HG02885 (cell line): ENCODE data around the gene EGFL6.
"Not testable (repeated sequence)": the region's sequence is repeated elsewhere in the genome, so short reads cannot be mapped to it uniquely, and the experiment has no call there.

Experiments used
- ATAC-seq: cut with Tn5 transposase; IDR thresholded peaks from one replicate; pipeline ENCODE4 v1.9.1; 2021; ENCODE audit warnings: mild to moderate bottlenecking; ENCODE audit not compliant: unreplicated experiment, poor library complexity

Gene EGFL6

DNA sequence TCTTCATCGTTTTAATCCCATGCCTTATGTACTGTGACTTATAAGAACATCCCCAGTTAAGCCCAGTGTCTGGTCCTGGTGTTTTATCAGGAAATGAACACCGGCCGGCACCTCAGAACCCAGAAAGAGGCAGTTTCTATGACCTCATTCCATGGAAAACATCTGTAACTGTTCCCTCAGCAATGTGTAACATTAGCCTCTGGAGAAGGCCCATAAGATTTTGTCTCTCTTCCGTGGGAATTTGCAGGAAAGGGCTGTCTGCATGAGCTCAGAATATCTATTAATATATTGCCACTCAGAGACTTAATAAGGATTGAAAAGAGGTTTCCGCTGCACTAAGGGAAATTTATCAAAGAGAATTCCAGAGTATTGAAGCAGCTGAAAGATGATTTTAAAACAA lies 80.4 kb downstream of the EGFL6 start:
- no peak for ATAC-seq

DNA sequence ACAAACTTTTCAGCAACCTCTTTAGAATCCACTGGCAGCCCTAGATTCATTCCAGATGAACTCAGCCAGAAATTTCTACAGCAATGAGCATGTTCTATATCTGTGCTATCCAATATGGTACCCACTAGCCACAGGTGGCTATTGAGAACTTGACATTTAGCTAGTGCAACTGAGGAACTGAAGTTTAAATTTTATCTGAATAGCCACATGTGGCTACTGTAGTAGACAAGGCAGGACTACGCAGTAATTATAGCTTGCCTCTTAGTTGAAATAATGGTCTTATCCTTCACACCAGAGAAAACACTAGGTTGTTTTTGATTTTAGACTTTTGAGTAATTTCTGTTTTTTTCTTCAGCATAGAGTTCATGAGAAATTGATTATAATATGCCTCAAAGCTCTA lies 80.9 kb downstream of the EGFL6 start:
- ATAC-seq = no peak

DNA sequence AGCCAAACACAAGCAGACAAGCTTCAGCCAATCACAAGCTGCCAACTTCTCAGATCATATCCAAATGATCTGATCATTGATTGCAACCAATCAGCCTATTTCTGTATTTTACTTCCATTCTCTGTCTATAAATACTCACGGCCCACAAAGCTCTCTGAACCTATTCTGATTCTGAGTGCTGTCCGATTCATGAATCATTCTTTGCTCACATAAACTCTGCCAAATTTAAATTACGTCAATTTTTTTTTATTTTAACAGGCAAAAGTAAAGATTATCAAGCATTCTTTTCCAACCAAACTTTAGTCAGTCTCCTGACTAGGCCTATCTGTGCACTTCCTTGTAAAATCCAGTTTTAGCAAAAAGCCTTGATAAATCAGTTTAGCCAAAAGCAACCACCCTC lies 81.7 kb downstream of the EGFL6 start:
- ATAC-seq = no peak

DNA sequence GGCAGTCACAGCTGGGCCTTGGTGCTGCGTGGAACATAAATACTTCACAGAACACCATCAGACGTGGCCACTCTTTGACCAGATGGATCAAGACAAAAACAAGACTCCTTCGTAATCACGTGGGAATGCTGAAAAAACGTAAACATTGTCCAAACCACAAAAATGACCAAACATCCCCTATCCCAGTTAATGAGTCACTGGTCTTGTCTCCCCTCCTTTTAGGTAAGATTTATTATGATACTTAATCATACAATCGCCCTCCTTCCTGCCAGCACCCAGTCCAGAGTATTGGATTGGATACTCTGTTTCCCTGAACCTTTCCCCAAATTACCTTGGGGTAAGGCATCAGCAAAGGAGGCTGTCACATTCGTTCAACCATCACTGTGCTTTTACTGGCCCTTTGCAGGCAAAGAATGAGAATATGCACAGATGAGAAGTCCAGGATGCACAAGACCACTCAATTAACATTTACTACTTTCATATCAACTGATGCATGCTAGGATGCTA lies 82.9 kb downstream of the EGFL6 start:
- ATAC-seq = no peak

DNA sequence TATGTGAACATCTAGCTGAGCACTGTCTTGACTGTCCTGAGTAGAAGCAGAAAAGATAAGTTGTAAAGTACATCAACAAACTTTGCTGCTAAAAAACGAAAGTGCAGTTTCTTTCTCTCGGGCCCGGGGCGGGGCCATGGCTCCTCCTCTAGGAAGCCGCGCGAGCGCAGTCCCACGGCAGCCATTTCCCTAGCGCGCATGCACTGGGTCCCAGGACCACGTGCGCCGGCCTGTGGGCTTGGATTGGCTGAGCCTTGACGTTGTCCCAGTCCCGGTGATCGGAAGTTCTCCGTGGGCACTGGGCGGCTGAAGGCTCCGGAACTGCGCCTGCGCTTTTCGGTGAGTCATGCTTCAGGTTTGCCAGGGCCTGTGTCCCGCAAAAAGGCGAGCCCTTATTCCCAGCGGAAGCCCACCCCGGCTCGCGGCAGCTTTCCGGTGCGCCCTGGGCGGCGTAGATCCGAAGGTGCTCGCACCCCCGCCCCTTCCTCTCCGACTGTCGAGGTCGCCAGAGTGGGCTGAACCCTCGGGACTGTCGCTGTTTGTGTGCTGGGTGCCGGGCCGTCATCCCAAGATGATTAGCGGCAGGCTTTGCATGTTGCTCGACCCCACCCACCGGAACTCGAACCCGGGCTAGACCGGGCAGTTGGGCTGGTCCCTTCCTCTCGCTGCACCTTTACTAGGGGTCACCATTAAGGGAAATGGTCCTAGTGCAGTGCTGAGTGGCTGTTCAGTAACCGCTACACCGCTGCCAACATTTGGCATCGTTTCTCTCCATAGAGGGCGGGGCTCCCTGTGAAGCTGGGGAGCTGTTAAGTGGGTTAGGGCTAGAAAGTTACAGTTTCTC lies 83.7 kb downstream of the EGFL6 start, which contains the start of gene TCEANC:
Gene TCEANC, plus strand, starts transcription at position 292 of the 844 bp plus-strand sequence. CDS start 9,368 bp downstream, outside the sequence.
- peak; percentile 97 for ATAC-seq

DNA sequence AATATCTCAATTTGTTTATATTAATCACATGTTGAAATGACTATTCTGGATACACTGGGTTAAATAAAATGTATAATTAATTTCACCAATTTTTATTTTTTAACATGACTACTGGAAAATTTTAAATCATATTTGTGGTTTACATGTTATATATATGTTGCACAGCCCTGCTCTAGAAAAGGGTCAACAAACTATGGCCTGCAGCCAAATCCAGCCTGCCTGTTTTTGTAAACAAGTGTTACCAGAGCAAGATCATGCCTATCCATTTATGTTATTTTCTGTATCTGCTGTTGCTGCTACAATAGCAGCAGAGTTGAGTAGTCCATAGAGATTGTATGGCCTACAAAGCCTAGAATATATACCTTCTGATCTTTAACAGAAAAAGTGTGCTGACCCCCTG lies 84.7 kb downstream of the EGFL6 start:
- ATAC-seq = no peak

DNA sequence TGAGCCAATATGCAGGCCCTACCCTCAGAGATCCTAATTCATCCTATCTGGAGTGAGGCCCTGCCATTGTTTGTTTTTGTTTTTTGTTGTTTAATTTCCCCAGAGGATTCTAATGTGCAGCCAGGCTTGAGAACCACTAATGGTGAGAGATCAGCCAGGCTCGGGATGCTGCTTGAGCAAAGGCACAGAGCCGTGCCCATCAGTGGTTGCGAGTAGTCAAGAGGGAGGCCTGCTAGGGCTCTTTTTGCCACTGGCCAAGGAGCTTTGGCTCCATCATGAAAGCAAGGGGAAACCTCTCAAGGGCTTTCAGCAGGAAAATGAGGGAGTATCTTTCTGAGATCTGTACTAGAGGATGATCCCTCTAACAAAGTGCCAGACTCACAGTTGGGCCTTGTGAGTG lies 86.3 kb downstream of the EGFL6 start:
- no peak for ATAC-seq

DNA sequence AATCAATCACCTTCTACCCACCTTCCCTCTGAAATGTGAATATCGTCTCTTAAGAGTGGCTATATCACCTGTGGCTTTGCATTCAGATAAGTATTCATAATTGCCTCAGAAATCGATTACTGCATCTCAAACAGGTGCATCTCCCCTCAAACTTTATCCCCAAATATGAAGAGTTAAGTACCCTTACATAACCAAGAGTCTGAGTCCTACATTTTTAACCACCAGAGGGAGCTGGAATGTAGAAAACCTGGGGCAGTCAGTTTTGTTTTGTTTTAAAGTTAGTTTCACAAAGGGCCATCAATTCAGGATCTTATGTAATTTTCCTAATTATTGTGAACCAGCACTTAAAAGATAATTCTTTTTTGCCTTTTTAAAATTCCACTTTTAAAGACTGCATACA lies 89.2 kb downstream of the EGFL6 start:
- no peak for ATAC-seq

DNA sequence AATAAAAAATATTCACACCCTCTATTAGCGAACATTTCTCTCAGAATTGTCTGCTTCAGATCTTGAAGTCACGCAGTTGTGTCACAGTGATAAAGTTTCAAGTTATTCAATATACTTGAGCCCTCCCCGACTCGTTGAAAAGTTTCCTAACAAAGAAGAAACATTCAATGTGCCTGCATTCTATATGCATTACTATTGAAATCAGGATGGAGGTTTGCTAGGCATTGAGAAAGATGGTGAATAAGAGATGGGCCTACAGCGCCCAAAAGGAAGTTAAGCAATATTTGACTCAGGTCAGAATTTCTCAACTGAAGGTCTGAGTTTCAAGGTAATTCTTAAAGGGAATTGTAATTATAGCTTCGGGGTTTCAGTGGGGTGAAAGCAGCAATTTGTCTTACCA lies 89.7 kb downstream of the EGFL6 start:
- ATAC-seq = no peak

DNA sequence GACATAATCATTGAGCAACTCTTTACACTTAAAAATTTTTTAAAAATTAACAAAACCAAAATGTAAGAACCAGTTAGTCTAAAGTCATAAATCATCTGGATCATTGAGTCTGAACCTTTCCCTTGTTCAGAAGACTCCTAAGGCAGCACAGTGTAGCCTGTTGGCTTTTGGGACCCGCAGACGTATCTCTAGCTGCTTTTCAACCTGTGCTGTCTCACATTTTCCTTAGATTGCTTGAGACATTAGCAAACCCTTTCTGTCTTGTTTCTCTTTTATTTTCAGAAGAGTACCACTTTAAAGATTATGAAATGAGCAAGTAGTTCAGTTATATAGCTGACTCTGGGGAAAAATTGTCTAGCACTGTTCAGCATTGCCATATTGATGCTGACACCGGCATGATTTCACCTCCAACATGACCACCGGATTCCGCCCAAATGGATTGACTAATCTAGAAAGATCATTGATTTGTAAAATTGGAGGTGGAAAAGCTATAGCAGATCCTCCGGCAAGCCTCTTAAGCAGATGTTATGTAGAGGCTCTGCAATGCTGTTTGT lies 92.4 kb downstream of the EGFL6 start:
- peak; percentile 33 for ATAC-seq

DNA sequence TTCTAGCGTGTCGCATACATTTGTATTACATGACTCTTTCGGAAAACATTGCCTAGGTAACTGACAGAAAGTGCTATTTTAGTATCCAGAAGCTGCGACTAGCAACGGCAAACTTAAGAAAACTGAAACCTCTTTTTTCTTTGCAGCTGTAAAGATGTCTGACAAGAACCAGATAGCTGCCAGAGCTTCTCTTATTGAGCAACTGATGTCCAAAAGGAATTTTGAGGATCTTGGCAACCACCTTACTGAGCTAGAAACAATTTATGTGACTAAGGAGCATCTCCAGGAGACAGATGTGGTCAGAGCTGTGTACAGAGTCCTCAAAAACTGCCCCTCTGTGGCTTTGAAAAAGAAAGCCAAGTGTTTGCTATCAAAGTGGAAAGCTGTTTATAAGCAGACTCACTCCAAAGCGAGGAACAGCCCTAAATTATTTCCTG lies 93.0 kb downstream of the EGFL6 start:
- peak; percentile 59 for ATAC-seq

DNA sequence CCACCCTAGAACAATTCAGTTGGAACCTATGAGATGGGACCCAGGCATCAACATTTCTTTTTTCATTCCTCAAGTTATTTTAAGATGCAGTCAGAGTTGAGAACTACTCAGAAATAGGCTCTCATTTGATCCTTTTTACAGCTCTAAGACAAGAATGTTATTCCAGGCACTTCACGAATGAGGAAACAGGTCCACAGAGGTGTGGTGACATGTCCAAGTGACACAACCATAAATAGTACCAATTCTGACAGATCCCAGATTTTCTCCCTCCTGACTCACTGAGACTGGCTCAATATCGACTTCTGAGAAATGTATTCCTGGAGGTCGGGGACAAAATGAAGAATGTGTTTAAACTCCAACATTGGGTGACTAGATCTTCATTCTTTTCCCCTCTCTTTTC lies 94.6 kb downstream of the EGFL6 start:
- ATAC-seq = no peak

DNA sequence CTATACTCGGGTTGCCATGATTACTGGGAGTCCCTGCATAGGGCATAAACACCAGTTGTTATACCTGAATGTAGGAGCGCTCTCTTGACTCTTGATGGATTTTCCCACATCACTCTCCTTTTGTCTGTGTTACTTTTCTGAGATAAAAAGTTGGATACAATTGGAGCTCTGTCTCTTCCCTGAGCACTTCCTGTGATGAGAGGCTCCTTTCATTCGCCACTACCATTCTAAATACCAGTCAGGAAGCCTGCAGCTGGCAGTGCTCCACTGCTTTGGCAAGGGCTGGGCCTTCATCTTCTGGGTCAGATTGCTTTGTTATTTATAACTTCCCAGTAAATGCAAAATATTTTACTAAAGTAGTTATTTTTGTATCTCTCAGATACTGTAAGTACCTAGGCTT lies 97.4 kb downstream of the EGFL6 start:
- no peak for ATAC-seq

DNA sequence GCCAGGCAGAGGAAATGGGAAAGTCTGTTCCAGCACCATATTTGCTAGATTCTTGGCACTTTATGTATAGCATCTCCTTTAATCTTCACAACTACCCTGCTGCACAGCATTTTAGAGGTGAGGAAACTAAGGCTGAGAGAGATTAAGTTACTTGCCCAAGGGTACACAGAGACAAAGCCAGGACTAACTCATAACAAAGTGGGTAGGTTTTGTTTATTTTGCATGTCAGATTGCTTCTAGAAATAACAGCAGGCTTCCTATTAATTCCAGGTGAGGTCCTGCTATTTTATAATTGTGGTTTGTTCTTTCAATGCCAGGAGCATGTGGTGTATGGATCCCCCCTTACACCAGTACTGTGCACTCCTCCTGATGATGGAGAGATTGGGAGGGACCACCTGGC lies 98.5 kb downstream of the EGFL6 start:
- no peak for ATAC-seq

DNA sequence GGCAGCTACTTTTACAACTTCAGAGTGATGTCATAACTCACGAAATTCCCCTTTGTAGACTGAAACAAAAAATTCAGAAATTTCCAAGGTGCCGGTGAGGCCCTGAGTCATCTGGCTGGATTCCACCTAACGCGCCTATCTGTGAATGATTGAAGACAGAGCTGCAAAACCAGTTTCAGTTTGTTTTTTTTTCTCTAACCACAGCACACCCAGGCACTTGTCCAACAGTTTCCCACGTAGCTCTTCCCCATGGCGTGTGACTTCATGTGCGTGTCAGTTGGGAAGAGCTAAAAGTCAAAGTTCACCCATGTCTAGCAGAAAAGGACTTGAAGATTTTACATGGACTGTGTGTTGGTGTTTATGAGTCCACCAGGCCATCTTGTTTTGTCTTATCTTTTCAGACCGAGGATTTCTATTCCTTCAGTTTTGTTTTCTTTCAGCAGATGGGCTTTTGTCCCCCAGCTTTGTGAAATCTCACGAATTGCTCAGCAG lies 99.9 kb downstream of the EGFL6 start:
- ATAC-seq = peak; percentile 87

DNA sequence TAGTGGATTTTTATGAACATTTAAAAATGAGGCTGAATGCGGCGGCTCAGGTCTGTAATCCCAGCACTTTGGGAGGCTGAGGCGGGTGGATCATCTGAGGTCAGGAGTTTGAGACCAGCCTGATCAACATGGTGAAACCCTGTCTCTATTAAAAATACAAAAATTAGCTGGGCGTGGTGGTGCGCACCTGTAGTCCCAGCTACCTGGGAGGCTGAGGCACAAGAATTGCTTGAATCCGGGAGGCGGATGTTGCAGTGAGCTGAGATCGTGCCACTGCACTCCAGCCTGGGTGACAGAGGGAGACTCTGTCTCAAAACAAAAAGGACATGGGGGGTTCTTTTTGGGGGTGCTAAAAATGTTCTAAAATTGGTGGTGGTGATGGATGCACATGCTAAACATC lies 100.4 kb downstream of the EGFL6 start:
- not testable (repeated sequence) for ATAC-seq

DNA sequence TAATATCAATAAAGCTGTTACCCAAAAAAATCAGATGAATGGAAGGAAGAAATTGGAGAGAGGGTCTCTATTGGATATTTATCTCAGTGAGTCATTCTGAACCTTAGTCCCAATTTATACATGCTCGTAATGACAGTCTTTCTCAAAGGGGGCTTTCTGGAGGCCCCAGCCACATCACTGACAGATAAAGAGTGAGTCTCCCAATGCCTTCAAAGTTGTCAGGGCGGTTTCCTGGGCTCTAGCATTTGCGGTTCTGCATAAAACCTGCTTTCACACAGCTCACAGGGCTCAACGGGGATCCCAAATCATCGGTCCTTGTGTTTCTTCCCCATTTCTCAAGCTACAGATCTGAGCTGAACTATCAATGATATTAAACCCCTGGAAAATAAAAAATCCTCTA lies 100.8 kb downstream of the EGFL6 start:
- no peak for ATAC-seq

DNA sequence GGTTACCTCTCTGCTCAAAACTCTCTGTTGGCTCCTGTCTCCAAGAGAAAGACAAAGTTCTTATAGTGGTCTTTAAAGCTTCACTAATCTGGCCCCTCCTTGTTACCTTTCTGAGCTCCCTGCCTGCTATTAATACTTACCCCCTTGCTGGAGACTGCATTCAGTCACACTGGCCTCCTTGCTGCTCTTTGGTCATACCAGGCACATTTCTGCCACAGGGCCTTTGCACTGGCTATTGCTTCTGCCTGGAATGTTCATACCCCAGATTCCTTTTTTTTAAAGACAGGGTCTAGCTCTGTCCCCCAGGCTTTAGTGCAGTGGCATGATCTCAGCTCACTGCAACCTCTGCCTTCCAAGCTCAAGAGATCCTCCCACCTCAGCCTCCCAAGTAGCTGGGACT lies 103.6 kb downstream of the EGFL6 start:
- ATAC-seq = no peak

DNA sequence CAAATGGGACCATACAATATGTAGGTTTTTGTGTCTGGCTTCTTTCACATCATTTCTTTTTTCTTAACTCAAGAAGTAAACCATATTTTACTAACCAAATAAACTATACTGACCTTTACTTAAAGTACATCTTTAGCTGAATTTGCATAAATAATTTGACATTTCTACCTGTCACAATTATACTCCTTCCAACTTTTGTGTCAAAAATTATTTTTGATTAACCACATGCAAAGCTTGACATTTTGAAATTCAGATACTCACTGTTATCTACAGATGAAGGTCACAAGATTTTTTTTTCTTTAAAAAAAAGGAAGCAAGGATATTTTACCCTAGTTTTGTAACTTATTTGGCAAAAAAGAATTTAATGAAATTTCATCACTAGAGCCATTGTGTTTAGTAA lies 107.5 kb downstream of the EGFL6 start:
- ATAC-seq = no peak

DNA sequence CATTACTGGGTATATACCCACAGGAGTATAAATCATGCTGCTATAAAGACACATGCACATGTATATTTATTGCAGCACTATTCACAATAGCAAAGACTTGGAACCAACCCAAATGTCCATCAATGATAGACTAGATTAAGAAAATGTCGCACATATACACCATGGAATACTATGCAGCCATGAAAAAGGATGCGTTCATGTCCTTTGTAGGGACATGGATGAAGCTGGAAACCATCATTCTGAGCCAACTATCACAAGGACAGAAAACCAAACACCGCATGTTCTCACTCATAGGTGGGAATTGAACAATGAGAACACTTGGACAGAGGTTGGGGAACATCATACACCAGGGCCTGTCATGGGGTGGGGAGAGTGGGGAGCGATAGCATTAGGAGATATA lies 110.3 kb downstream of the EGFL6 start:
- not testable (repeated sequence) for ATAC-seq

DNA sequence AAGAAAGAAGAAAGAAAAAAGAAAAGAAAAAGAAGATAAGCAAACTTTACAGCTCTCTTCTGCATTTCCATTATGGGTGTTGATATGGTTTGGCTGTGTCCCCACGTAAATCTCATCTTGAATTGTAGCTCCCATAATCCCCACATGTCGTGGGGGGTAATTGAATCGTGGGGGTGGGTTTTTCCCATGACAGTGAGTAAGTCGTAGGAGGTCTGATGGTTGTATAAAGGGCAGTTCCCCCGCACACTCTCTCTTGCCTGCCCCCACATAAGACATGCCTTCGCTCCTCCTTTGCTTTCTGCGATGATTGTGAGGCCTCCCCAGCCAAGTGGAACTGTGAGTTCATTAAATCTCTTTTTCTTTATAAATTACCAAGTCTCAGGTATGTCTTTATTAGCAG lies 112.2 kb downstream of the EGFL6 start:
- ATAC-seq = no peak
